MCF 10A (cell line): ENCODE data around the gene LRRC10B. TPM values are rescaled to one million over a fixed set of nuclear protein-coding genes. Genes with fewer than 3 reads are reported as not detected.

Experiments
- BruUV-seq: library from RNA; stranded (reverse); fragments of 400-500 nt; replicated peaks from 2 replicates; lab custom pipeline; 2021; lab: Mats Ljungman, UMichigan
- CTCF ChIA-PET: fragments of 300-600 bp; sonication (Branson Sonifier 250); formaldehyde crosslinking; extraction: SDS; loops from one replicate; lab custom pipeline; 2021; ENCODE audit warnings: antibody characterized with exemption, inconsistent platforms; lab: Yijun Ruan, JAX
- POLR2A ChIA-PET: fragments of 300-600, 350-650 bp; sonication (Branson Sonifier 250); formaldehyde crosslinking; extraction: SDS; loops from one replicate; lab custom pipeline; 2020; ENCODE audit warnings: antibody characterized with exemption, inconsistent platforms; lab: Yijun Ruan, JAX
- DNase-seq: peaks from one replicate; pipeline ENCODE4 v3.0.0-alpha.2; 2018; ENCODE audit not compliant: unreplicated experiment
- H3K27ac Mint-ChIP-seq: one replicate; pipeline ENCODE4 v1.8.0; 2022; ENCODE audit warnings: mild to moderate bottlenecking, low read depth, mixed read lengths; ENCODE audit not compliant: unreplicated experiment
- H3K27me3 Mint-ChIP-seq: one replicate; pipeline ENCODE4 v1.8.0; 2022; ENCODE audit warnings: mixed read lengths; ENCODE audit not compliant: insufficient read depth, unreplicated experiment
- H3K36me3 Mint-ChIP-seq: one replicate; pipeline ENCODE4 v1.8.0; 2022; ENCODE audit warnings: mild to moderate bottlenecking, moderate library complexity, mixed read lengths; ENCODE audit not compliant: insufficient read depth, unreplicated experiment
- H3K4me1 Mint-ChIP-seq: one replicate; pipeline ENCODE4 v1.8.0; 2022; ENCODE audit warnings: mixed read lengths; ENCODE audit not compliant: insufficient read depth, unreplicated experiment
- H3K4me3 Mint-ChIP-seq: one replicate; pipeline ENCODE4 v1.8.0; 2022; ENCODE audit warnings: mild to moderate bottlenecking, moderate library complexity, mixed read lengths; ENCODE audit not compliant: unreplicated experiment
- H3K9me3 Mint-ChIP-seq: one replicate; pipeline ENCODE4 v1.8.0; 2022; ENCODE audit warnings: mixed read lengths; ENCODE audit not compliant: unreplicated experiment
- intact Hi-C: fragments of 100-400 bp; cut with micrococcal nuclease; formaldehyde crosslinking; loops from 2 replicates; pipeline ENCODE4 v1.14.1; 2022
- total RNA-seq: library from RNA; stranded (reverse); gene quantifications from 2 replicates; pipeline ENCODE4 v1.2.3, GENCODE V29; 2022
- TF ChIP-seq, protein P1 (sequence below): fragments of 200-600 bp; IDR thresholded peaks from one replicate; pipeline ENCODE4 v1.8.0; 2022; ENCODE audit warnings: antibody characterized with exemption, mild to moderate bottlenecking; ENCODE audit not compliant: unreplicated experiment

LRRC10B gene
- total RNA-seq, 1 experiment from 2014 or later: not detected

DNA sequence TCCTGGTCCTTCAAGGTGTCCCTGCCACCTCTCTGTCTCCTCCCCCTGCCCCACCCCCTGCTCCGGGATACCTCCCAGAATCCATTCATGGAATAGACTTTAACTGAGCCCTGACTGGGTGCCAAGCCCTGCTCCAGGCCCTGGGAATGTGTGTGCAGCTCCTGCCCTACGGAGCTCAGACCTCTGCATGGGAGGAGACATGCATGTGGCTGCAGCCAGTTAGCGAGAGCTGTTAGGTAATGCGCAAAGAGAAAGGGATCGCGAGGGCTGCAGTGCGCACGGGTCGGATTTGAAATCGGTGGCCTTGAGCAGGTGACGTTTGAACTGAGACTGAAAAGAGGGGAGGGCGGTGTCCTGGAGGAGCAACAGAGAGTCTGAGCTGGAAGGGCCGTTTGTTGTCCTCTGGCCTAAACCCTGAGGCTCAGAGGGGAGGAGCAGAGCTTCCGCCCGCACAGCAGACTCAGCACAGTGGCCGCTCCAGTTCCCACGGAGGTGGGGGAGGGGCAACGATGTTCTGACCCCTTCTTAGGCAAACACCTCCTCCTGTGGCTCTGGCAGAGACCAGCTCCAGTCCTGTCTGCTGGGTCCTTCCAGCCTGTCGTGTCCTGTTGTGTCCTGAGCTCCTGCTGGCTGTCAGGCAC, 19.8 kb upstream of the LRRC10B start:
- Mint-ChIP-seq H3K4me3 (peak overlapping the region; percentile 4), H3K27ac (no peak overlapping the region), H3K9me3 (no peaks in the 10 kb centered on the region), H3K27me3 (peaks cover 1% of the 10 kb centered on the region), H3K36me3 (peaks cover 6% of the 10 kb centered on the region), H3K4me1 (peaks cover 7% of the 10 kb centered on the region)
- BruUV-seq: no TSS peak
- CTCF ChIA-PET: interaction anchor here (0.9 to 4.6 kb wide), 9 partner anchors 11 to 193 kb away, joined by 3 to 36 read pairs (median 4); no protein-coding TSS in a partner anchor
- POLR2A ChIA-PET: interaction anchor here (1.1 kb wide), 1 partner anchor 17 kb away, joined by 3 read pairs; no protein-coding TSS in a partner anchor
- intact Hi-C loops: loop anchor here (10.0 kb wide), 1 partner anchor 246 kb away; no protein-coding TSS in a partner anchor
- TF ChIP-seq, protein P1, sequence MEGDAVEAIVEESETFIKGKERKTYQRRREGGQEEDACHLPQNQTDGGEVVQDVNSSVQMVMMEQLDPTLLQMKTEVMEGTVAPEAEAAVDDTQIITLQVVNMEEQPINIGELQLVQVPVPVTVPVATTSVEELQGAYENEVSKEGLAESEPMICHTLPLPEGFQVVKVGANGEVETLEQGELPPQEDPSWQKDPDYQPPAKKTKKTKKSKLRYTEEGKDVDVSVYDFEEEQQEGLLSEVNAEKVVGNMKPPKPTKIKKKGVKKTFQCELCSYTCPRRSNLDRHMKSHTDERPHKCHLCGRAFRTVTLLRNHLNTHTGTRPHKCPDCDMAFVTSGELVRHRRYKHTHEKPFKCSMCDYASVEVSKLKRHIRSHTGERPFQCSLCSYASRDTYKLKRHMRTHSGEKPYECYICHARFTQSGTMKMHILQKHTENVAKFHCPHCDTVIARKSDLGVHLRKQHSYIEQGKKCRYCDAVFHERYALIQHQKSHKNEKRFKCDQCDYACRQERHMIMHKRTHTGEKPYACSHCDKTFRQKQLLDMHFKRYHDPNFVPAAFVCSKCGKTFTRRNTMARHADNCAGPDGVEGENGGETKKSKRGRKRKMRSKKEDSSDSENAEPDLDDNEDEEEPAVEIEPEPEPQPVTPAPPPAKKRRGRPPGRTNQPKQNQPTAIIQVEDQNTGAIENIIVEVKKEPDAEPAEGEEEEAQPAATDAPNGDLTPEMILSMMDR: no peak
- no peak for DNase-seq

DNA sequence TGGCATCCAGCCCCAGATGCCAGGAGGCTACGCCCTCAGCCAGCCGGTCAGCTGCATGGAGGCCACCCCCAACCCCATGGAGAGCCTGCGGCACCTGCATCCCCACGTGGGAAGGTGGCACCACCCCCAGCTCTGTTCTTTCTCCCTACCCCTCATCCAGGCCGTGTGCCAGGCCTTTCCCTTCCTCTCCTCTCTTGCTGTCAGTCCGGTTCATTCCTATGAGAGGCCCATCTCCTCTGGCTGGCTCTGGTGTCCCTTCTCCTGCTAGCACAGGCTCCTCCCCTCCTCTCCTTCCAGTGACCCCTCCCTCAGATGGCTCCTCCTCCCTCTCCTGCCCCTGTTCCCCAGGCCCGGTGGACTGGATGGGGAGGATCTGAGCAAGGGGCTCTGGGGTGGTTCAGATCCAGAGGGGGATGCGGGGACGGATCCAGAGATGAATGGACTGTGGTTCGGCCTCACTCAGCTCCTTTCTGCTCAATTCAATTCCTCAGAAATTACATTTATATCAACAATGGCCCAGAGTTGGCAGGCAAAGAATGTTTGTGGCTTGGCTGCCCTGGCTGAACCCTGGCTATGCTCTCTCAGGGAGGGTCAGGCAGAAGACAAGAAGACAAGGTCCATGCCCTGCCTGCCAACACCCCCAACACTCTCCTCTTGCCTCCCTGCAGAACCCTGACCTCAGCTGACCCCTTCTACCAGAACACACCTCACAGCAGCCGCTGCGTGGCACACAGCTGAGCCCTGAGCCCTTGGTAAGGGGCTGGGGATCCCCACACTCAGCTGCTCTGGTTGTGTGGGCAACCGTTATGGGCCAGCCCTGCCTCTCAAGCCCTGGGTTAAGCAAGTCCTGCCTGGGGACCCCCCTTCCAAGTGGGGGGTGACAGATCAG, 18.5 kb upstream of the LRRC10B start:
- TF ChIP-seq, protein P1: no peak
- DNase-seq: no peak
- Mint-ChIP-seq H3K4me1 (peaks cover 7% of the 10 kb centered on the region), H3K27me3 (no peaks in the 10 kb centered on the region), H3K4me3 (no peak overlapping the region), H3K36me3 (peaks cover 6% of the 10 kb centered on the region), H3K27ac (no peak overlapping the region), H3K9me3 (no peaks in the 10 kb centered on the region)
- no TSS peak for BruUV-seq
- CTCF ChIA-PET: interaction anchor here (0.6 to 4.6 kb wide), 10 partner anchors 13 to 155 kb away, joined by 3 to 36 read pairs (median 4); no protein-coding TSS in a partner anchor
- intact Hi-C loops: loop anchor here (10.0 kb wide), 1 partner anchor 245 kb away; no protein-coding TSS in a partner anchor
- POLR2A ChIA-PET: interaction anchor here (0.7 kb wide), 1 partner anchor 20 kb away, joined by 3 read pairs; no protein-coding TSS in a partner anchor

DNA sequence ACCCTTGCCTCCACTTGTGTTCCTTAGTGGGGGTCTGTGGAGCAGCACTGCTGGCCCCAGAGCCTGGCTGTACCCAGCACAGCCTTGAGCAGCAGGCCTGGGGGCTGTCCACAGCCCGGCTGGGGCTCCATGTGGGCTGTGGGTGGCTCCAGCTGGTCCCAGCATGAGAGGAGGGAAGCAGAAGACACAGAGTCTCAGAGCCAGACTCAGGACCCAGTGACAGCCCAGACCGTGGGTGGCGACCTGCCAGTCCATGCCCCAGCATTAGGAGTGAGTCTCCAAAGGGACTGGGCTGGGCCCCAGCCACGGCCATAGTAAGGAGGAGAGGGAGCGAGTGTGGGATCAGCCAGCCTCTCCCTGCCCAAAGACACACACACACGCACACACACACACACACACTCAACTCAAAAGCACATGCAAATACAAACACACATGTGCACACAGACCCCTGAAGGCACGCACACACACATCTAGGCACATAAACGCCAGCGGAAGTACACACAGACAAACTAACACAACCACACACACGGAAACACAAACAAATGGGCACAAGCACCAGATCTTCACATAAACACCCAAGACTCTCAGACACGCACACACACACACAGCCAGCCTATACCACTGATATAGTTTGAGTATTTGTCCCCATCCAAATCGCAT, 16.7 kb upstream of the LRRC10B start:
- Mint-ChIP-seq H3K27me3 (no peaks in the 10 kb centered on the region), H3K27ac (no peak overlapping the region), H3K4me1 (peaks cover 7% of the 10 kb centered on the region), H3K4me3 (no peak overlapping the region), H3K36me3 (no peaks in the 10 kb centered on the region), H3K9me3 (no peaks in the 10 kb centered on the region)
- ChIA-PET CTCF (interaction anchor here (1.0 to 1.4 kb wide), 2 partner anchors 9 to 137 kb away, joined by 3 to 4 read pairs; no protein-coding TSS in a partner anchor), POLR2A (no interaction called here)
- no peak for DNase-seq
- no TSS peak for BruUV-seq
- TF ChIP-seq, protein P1: no peak
- intact Hi-C loops: no loop called here
